Skin epidermis (tissue), 12 donors: Measurements from ENCODE around the gene MTHFD2.
"Not testable (repeated sequence)": the region's sequence is repeated elsewhere in the genome, so short reads cannot be mapped to it uniquely, and the experiment has no call there.

Experiments
- H3K27ac ChIP-seq, 21 experiments: fragments of 200-600 bp; sonication (generic) in 11 of 21; one replicate each; pipeline ENCODE4 v1.5.0; 2020; ENCODE audit warnings: mild to moderate bottlenecking in 3 of 21, inconsistent platforms in 2 of 21, moderate library complexity in 2 of 21
- H3K4me3 ChIP-seq, 7 experiments: fragments of 200-600 bp; sonication (generic) in 2 of 7; one replicate each; pipeline ENCODE4 v1.5.0; 2020; ENCODE audit warnings: inconsistent platforms in 2 of 7, mild to moderate bottlenecking in 2 of 7, moderate library complexity in 1 of 7

MTHFD2 gene

DNA sequence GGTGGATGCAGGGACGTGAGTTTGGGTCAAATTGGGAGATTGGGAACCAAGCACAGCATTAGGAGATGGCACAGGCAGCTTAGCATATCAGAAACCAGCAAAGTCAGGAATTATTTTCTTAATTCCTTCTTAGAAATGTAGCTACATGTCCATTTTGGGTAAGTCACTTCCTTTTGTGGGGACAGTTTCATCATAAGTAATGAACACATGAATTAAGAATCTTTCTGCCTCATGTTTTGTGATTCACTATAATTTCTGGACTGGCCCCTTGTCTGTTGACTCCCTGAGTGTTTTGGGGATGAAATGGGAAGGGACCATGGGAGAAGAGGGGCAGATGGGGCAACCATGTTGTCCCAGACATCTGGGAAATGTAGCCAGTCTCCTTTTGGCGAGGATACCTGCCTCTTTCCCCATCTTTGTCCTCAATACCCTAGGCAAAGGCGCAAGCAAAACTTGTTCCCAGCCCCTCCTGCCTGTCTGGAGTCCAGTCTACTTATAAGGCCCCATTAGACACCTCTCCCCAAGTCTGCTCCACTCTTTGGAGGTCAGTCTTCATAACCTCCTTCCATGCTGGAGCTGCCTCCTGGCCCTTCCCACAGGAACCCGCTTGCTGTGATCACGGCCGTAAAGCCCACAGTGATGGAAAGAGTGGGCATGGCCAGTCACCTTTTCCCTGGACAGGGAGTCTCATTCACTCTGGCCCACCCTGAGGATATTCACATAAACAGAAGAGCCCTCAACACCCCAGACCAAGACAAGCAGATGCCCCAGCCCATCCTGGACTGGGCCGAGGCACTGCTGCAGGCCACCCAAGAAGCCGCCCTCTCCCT is 25.7 kb downstream of the MTHFD2 start:
- H3K4me3 ChIP-seq: no peak overlapping the region
- H3K27ac ChIP-seq: no peak overlapping the region

DNA sequence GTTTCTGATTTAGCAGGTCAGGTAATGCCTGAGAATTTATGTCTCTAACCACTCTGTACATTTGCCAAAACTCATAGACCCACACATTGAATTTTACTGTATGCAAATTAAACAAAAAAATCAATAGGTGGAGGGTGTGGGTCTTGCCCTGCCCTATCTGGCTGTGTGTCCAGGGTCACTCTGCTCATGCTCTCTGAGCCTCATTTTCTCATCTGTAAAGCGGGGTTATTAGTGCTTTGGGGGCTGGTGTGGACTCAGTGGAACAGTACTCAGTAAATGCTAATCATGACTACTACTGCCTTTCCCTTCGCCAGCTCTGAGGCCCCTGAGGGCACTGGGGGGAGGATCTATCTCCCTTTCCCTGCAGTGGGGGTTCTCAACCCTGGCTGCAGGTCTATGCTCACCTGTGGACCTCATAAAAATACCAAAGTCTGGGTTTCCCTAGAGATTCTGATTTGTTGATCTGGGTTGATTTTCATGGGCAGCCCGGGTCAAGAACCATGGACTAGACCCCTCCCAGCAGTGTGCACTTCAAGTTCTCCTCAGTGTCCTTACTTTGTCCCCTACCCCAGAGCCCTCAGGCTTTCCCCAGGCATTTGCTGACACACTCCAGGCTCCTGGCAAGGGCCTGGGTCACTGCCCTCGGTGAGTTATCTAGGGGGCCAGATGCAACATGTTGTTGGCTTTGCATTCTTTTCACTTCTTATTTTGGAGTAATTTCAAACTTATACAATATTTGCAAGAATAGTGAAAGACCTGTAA is 27.5 kb downstream of the MTHFD2 start:
- Histone ChIP-seq H3K4me3 (no peak overlapping the region), H3K27ac (peak overlapping the region in 1 of 21 experiments; percentile 24)

- H3K27ac ChIP-seq: peak overlapping the region in 2 of 21 experiments; percentile 38 to 49
- H3K4me3 ChIP-seq: no peak overlapping the region
Measured at GRCh38 chr2:74226648-74227213, 28.3 kb downstream of the MTHFD2 start.

- no peak overlapping the region for H3K27ac ChIP-seq
- H3K4me3 ChIP-seq: no peak overlapping the region
Measured at GRCh38 chr2:74227646-74228045, 29.2 kb downstream of the MTHFD2 start.

- Histone ChIP-seq H3K27ac (no peak overlapping the region), H3K4me3 (no peak overlapping the region)
Measured at GRCh38 chr2:74228772-74229171, 30.4 kb downstream of the MTHFD2 start.

GRCh38 chr2:74229865-74230264 is 31.4 kb downstream of the MTHFD2 start:
- H3K27ac ChIP-seq, H3K4me3 ChIP-seq: not testable (repeated sequence)

DNA sequence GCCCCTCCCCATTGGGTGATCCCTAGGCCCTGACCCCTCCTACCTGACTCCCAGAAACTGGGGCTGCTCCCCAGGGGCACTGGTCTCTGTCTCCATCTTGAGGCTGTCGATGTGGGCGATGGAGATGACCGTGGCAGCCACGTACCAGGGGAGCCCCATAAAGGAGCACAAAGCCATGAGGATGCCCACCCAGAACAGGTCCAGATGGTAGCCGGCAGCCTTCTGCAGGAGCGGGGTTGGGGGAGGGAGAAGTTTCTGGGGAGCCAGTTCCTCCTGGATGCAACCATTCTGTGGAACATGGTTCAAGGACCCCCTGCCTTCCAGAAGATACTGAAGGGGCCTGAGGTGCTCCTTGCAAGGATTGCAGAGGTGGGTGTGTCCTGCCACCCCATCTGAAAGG is 34.0 kb downstream of the MTHFD2 start:
- Histone ChIP-seq H3K27ac (no peak overlapping the region), H3K4me3 (no peak overlapping the region)

DNA sequence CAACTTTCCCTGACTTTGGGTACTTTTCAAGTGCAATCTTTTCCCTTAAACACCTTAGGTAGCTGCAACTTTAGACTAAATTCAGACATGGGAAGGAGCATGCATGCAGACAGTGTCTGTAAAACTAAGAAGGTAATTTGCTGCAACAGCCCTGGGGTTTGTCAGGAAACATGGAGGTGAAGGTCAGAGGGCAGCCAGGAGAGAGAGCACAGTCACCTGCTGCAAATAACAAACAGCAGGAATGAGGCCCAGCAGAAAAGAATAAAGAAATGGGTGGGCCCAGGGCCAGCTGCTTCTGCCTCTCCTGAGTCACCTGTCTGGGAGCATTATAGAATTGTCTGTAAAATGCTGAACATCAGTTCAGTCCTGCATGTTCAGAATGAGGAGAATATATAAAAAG is 35.2 kb downstream of the MTHFD2 start:
- no peak overlapping the region for H3K27ac ChIP-seq
- H3K4me3 ChIP-seq: no peak overlapping the region

GRCh38 chr2:74235041-74235440 is 36.6 kb downstream of the MTHFD2 start:
- Histone ChIP-seq H3K27ac (no peak overlapping the region), H3K4me3 (no peak overlapping the region)

- Histone ChIP-seq H3K27ac (no peak overlapping the region), H3K4me3 (no peak overlapping the region)
Measured at GRCh38 chr2:74238879-74239278, 40.5 kb downstream of the MTHFD2 start.

- no peak overlapping the region for H3K4me3 ChIP-seq
- H3K27ac ChIP-seq: no peak overlapping the region
Measured at GRCh38 chr2:74239346-74239745, 40.9 kb downstream of the MTHFD2 start.

DNA sequence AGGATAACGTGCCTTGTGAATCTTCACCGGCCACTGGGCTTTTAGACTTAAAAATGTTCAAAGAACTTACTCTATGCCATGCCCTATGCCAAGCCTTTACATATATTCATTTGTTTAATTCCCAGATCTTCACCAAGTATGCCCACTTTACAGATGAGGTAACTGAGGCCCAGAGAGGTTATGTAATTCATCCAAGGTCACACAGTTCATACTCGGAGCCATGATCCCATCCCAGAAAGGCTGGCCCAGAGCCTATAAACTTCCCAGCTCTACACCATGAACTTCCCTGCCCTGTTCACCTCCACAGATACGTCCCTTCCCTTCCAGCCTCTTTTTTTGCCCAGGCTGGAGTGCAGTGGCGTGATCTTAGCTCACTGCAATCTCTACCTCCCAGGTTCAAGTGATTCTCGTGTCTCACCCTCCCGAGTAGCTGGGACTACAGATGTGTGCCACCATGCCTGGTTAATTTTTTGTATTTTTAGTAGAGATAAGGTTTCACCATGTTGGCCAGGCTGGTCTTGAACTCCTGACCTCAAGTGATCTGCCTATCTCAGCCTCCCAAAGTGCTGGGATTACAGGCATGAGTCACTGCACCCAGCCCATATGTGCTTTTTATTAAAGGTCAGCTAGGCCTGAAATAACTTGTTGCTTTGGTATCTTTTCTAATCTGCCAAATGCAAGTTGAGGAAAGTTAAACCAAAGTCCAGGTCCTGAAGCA is 44.1 kb downstream of the MTHFD2 start:
- H3K27ac ChIP-seq: no peak overlapping the region
- no peak overlapping the region for H3K4me3 ChIP-seq

- Histone ChIP-seq H3K27ac (no peak overlapping the region), H3K4me3 (no peak overlapping the region)
Measured at GRCh38 chr2:74244286-74244685, 45.9 kb downstream of the MTHFD2 start.

DNA sequence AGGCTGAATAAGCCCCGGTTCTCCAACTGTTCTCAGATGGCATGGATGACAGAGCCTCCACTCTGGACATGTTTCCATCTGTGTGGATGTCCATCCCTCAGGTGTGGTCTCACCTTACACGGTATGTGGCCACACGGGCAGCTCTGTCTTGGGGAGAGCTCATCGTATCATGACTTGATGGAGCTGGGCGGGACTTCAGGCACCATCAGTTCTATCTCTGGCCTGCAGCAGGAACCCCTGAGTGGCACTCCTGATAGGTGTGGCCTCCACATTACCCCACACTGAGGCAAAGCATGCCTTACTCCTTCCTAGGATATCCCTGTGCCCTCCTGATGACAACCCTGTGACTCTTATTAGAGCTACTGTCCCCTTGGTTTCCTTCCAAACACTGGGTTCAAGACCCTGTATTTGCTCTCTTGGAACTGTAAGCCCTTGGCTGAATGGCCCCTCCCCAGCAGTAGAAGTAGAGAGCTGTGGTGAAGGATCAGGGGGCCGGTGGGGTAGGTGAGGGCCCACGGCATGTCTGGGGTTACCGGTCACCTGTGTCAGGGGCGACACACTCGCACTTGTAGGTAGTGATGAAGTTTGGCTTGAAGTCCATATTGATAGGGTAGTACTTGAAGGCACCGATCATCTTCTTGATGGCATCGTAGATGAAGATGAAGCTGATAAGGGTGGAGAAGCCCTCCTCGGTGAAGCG is 48.2 kb downstream of the MTHFD2 start:
- Histone ChIP-seq H3K4me3 (no peak overlapping the region), H3K27ac (no peak overlapping the region)

GRCh38 chr2:74249406-74250122 is 51.1 kb downstream of the MTHFD2 start:
- no peak overlapping the region for H3K27ac ChIP-seq
- H3K4me3 ChIP-seq: no peak overlapping the region

DNA sequence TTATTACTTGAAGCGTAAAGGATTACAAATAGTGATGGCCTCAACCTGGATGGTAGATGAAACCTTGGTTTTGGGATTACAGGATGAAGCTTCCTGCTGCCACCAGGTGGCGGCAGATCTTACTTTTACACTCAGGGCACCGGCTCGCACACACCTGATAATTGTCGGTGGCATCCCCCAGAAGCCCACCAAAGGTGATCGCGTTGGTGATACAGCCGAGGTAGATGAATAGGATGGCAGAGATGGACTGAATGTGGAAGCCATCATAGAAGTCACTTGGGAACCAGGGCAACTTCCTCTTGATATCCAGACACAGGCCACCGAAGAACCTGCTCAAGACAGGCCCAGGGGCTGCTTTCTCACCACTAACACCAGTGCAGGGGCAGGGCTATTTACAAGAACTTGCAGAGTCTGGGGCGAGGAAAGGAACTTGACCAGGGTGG is 51.8 kb downstream of the MTHFD2 start:
- no peak overlapping the region for H3K27ac ChIP-seq
- H3K4me3 ChIP-seq: no peak overlapping the region

DNA sequence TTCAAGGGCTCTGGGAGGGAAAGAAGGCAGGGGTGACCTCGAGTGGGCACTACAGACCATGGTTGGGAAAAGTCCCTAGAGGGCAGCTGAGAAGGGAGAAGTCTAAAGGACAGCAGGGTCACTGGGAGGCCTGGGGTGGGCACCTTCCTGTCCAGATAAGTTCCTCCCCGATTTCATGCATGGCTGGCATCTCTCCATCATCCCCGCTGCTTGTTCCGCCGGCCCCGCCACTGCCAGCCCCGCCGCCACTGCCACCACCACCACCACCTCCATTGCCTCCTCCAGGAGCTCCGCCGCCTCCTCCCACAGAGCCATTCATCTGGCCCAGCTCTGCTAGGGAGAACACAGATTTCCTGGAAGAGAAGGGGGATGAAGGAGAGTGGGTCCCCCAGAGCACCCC is 53.6 kb downstream of the MTHFD2 start:
- Histone ChIP-seq H3K4me3 (no peak overlapping the region), H3K27ac (no peak overlapping the region)

- H3K4me3 ChIP-seq: no peak overlapping the region
- no peak overlapping the region for H3K27ac ChIP-seq
Measured at GRCh38 chr2:74252862-74253261, 54.4 kb downstream of the MTHFD2 start.
